HFF-Myc (cell line): Measurements from ENCODE around the gene RPL12.

Source experiments
- DNase-seq: peaks from one replicate; pipeline ENCODE4 v3.0.0-alpha.2; 2011; ENCODE audit warnings: low read depth; ENCODE audit errors: extremely low read depth
- H3K4me3 ChIP-seq: replicated peaks from 2 replicates; pipeline ENCODE4 v1.5.1; 2011; ENCODE audit warnings: low read depth, mild to moderate bottlenecking, control low read depth, low read length
- TF ChIP-seq, protein P1 (sequence below): IDR thresholded peaks from 2 replicates; pipeline ENCODE4 v1.5.1; 2012; ENCODE audit warnings: mild to moderate bottlenecking, low read depth, low read length, control low read depth; ENCODE audit errors: missing control alignments

Gene RPL12

DNA sequence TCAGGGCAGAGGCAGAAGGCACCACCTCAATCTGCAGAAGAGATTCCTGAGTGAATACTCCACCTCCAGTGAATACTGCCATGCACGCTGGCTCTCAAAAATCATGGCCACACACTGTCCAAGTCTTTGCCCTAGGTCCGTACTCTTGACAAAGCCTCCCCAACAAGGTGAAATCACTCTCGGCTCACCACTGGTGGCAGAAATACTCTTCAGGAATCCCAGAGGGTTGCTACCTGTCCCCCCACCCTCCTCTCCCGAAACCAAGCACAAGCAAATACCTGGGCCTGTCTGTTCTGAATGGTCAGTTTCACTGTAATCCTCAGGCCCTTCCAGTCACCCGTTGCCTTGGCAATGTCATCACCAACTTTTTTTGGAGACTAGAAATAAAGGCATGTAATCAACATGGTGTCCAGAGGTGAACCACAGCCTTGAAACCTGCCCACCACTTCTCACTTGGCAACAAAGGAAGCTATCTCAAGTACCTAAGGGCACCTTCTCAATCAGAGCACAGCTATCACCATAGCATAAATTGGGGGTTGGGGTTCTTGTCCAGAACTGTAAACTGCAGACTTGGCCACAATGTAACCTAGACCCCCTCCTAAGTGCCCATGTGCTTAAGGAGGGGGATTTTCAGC lies 1.8 kb downstream of the RPL12 start:
- DNase-seq = no peak
- H3K4me3 ChIP-seq = peak overlapping the region; percentile 100
- TF ChIP-seq, protein P1, sequence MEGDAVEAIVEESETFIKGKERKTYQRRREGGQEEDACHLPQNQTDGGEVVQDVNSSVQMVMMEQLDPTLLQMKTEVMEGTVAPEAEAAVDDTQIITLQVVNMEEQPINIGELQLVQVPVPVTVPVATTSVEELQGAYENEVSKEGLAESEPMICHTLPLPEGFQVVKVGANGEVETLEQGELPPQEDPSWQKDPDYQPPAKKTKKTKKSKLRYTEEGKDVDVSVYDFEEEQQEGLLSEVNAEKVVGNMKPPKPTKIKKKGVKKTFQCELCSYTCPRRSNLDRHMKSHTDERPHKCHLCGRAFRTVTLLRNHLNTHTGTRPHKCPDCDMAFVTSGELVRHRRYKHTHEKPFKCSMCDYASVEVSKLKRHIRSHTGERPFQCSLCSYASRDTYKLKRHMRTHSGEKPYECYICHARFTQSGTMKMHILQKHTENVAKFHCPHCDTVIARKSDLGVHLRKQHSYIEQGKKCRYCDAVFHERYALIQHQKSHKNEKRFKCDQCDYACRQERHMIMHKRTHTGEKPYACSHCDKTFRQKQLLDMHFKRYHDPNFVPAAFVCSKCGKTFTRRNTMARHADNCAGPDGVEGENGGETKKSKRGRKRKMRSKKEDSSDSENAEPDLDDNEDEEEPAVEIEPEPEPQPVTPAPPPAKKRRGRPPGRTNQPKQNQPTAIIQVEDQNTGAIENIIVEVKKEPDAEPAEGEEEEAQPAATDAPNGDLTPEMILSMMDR = no peak

DNA sequence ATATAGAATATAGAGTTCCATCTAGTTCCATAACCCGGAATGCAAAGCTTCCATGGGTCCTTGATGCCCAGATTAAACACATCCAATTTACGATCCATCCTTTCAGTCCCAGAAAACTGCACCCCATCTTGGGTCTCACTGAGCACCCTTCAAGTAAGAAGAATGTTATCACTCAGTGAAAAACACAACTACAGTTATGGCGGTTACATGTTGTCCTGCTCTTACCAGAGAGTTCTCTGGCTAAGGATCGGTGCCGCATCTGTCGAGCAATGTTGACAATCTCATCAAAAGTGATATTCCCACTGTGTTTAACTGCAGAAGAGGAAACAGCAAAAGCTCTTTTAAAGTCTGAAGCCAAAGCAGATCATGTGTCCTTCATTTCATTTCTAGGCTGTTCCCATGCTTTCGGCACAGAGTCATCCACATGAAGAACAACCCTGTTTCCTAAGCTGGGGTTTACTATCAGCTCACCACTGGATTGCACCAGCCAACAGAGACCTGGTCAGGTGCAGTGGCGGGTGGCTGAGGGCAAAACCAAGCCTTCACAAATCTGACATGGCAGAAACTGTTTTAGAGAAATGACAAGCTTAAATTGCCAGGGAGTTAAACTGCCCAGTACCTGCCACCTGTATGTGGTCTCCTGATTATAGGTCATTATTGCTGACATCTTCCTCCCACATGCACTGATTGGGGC lies 2.9 kb downstream of the RPL12 start:
- DNase-seq = no peak
- peak overlapping the region; percentile 100 for H3K4me3 ChIP-seq
- TF ChIP-seq, protein P1 = no peak

DNA sequence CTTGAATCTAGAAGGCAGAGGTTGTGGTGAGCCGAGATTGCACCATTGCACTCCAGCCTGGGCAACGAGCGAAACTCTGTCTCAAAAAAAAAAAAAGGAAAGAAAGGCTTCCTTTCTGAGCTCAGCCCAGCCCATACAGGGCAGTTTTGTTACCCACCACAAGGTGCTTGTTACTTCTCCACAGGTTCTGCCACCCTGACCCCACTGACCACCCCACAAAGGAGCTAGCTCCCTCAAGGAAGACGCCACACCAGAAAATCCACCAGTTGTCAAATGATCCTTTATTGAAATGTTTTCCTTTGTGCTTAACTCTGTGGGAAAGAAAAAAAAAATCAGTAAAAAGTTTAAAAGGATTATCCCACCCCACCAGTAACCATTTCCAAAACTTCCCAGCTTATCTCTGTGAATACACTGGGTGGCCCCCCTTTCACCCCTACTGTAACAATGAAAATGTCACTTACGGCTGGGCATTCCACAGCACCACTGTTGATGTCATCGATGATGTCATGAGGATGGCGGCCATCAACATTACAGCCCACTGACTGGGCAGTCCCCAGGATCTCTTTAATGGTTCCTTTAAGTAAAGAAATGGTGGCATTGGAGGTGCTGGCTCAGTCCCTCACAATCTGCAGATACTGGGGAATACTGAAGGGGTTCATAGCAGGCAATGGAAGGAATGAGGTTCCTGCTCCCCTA lies 3.6 kb downstream of the RPL12 start:
- peak overlapping the region; percentile 100 for H3K4me3 ChIP-seq
- TF ChIP-seq, protein P1 = no peak
- DNase-seq = no peak

DNA sequence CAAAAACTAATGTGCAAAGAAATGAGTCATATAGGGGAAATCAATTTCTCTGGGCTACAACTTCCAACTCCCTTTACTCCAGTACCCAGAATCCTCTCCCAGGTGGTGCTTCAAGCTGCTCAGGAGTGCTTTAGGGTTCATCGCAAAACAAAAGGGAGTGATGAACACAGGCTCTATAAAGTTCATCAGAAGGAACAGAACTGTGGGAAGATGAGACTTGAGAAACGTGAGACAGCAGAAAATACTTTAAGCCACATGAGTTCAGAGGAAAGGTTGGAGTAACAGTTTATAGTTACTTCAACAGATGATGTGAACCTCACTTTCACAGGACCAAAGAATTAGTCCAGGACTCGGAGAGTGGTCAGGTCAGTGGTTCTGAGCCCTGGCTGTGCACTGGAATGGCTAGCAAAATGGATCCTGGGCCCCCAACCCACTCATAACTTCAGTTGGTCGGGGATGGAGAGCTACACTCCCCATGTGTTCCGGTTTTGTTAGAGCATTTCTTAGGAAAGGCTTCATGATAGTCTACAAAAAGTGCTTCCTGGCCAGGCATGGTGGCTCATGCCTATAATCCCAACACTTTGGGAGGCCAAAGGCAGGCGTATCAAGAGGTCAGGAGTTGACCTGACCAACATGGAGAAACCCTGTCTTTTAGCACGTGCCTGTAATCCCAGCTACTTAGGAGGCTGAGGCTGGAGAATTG lies 4.3 kb downstream of the RPL12 start:
- TF ChIP-seq, protein P1 = no peak
- DNase-seq = no peak
- H3K4me3 ChIP-seq = peak overlapping the region; percentile 100; the same call in 1 of the 2 replicates

DNA sequence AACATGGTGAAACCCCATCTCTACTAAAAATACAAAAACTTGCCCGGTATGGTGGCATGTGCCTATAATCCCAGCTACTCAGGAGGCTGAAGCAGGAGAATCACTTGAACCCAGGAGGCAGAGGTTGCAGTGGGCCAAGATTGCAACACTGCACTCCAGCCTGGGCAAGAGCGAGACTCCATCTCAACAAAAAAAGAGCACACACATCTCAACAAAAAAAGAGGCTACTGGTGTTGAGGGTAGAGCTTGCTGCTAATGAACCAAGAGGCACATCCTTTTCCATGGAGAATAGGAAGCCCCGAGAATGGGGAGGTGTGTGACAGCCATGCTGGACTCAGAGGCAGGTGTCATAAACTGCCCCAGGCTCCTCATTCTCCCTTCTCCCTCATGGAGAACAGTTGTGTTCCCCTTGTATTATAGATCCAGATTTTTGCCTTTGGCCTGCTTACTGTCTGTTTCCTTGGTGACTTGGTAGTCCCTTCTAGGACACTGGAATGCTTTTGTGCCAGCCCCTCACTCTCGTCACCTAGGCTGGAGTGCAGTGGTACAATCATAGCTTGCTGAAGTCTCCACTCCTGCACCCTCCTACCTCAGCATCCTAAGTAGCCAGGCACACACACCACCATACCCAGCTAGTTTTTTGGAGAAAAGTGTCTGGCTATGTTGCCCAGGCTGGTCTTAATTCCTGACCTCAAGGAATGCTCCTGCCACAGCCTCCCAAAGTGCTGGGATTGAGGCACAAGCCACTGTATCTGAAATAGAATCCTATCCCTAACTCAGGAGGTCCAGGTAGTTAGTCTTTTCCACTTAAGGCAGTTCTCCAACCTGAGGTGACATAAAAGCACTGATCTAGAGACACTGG lies 5.1 kb downstream of the RPL12 start:
- TF ChIP-seq, protein P1 = no peak
- H3K4me3 ChIP-seq = no peak overlapping the region
- peak; percentile 27 for DNase-seq
